ENCODE measurements around the gene CRTC1.

DNA sequence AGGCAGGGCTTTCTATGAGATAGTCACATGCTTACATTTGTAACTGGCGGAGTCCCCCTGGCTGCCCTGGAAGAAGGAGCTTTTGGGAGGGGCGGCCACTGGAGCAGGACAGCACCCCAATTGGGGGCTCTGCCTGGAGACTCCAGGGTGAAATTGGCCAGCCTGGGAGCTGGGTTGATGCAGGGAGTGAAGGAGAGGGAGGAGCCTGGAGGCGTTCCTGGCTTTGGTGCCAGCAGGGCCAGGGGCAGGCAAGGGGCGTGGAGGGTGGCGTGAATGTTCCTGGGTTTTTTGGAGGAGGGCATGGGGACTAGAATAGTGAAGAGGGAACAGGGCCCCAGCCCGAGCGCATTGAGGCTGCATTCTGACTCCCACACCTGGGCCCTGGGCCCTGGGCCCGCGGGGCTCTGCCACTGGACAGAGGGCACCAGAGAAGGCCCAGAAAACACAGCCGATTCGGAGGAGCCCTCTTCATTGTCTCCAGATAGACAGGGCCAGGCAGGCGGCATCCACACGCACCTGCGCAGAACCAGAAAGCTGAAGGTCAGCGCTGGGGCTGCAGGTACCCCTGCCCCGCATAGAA lies 78.1 kb downstream of the CRTC1 start:
- TF ChIP-seq, protein P1, sequence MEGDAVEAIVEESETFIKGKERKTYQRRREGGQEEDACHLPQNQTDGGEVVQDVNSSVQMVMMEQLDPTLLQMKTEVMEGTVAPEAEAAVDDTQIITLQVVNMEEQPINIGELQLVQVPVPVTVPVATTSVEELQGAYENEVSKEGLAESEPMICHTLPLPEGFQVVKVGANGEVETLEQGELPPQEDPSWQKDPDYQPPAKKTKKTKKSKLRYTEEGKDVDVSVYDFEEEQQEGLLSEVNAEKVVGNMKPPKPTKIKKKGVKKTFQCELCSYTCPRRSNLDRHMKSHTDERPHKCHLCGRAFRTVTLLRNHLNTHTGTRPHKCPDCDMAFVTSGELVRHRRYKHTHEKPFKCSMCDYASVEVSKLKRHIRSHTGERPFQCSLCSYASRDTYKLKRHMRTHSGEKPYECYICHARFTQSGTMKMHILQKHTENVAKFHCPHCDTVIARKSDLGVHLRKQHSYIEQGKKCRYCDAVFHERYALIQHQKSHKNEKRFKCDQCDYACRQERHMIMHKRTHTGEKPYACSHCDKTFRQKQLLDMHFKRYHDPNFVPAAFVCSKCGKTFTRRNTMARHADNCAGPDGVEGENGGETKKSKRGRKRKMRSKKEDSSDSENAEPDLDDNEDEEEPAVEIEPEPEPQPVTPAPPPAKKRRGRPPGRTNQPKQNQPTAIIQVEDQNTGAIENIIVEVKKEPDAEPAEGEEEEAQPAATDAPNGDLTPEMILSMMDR (IDR thresholded peaks at IDR 0.05 in 8 of 11, conservative IDR thresholded peaks at IDR 0.05 in 3 of 11), result no peak
- no peak for TF ChIP-seq POLR2AphosphoS5 (IDR thresholded peaks at IDR 0.05)
